GM21737 (cell line): ENCODE results near the gene DHCR7.

Experiments used
- ATAC-seq: cut with Tn5 transposase; IDR thresholded peaks from one replicate; pipeline ENCODE4 v1.9.1; 2021; ENCODE audit warnings: mild to moderate bottlenecking, moderate library complexity; ENCODE audit not compliant: unreplicated experiment

Gene DHCR7

GRCh38 chr11:71421392-71421950 is 26.7 kb downstream of the DHCR7 start:
- no peak for ATAC-seq

GRCh38 chr11:71420455-71421241 is 27.5 kb downstream of the DHCR7 start:
- no peak for ATAC-seq

GRCh38 chr11:71418643-71419042 is 29.6 kb downstream of the DHCR7 start:
- ATAC-seq: no peak

- ATAC-seq: no peak
Measured at GRCh38 chr11:71414645-71415044, 33.5 kb downstream of the DHCR7 start.

- no peak for ATAC-seq
Measured at GRCh38 chr11:71410363-71410966, 37.7 kb downstream of the DHCR7 start.

- ATAC-seq: no peak
Measured at GRCh38 chr11:71408826-71409225, 39.4 kb downstream of the DHCR7 start.

- no peak for ATAC-seq
Measured at GRCh38 chr11:71407356-71407755, 40.8 kb downstream of the DHCR7 start.

GRCh38 chr11:71406681-71407080 is 41.5 kb downstream of the DHCR7 start:
- ATAC-seq: no peak

- no peak for ATAC-seq
Measured at GRCh38 chr11:71404209-71404608, 44.0 kb downstream of the DHCR7 start.

GRCh38 chr11:71402878-71403277 is 45.3 kb downstream of the DHCR7 start:
- no peak for ATAC-seq

- no peak for ATAC-seq
Measured at GRCh38 chr11:71400216-71400615, 48.0 kb downstream of the DHCR7 start.

- ATAC-seq: no peak
Measured at GRCh38 chr11:71399341-71399740, 48.9 kb downstream of the DHCR7 start.

- ATAC-seq: no peak
Measured at GRCh38 chr11:71397961-71398360, 50.2 kb downstream of the DHCR7 start.

GRCh38 chr11:71397331-71397860 is 50.8 kb downstream of the DHCR7 start:
- no peak for ATAC-seq

GRCh38 chr11:71396548-71397123 is 51.6 kb downstream of the DHCR7 start:
- no peak for ATAC-seq

GRCh38 chr11:71395774-71396173 is 52.4 kb downstream of the DHCR7 start:
- no peak for ATAC-seq

- no peak for ATAC-seq
Measured at GRCh38 chr11:71395263-71395560, 53.0 kb downstream of the DHCR7 start.

GRCh38 chr11:71393283-71393682 is 54.9 kb downstream of the DHCR7 start:
- no peak for ATAC-seq

- ATAC-seq: no peak
Measured at GRCh38 chr11:71391796-71392195, 56.4 kb downstream of the DHCR7 start.

GRCh38 chr11:71391352-71391751 is 56.8 kb downstream of the DHCR7 start:
- no peak for ATAC-seq

GRCh38 chr11:71388637-71389235 is 59.5 kb downstream of the DHCR7 start:
- ATAC-seq: no peak
